K562 (cell line): ENCODE measurements around the gene POLN. TPM values are rescaled to one million over a fixed set of nuclear protein-coding genes. Genes with fewer than 3 reads are reported as not detected.

Experiments
- ATAC-seq: fragments of 200-7000 bp; cut with Tn5 transposase; 3 replicates; pipeline ENCODE4 v1.9.1; 2020; ENCODE audit warnings: moderate library complexity
- BruUV-seq: library from RNA; stranded (reverse); fragments of 400-500 nt; replicated peaks from 2 replicates; lab custom pipeline; 2021; lab: Mats Ljungman, UMichigan
- CTCF ChIA-PET: fragments of 300-600 bp; formaldehyde crosslinking; extraction: SDS; loops from one replicate; lab custom pipeline; 2021; ENCODE audit warnings: low intra/inter-chr PET ratio; lab: Yijun Ruan, JAX
- POLR2A ChIA-PET: fragments of 300-600, 350-650 bp; sonication (Branson Sonifier 250); formaldehyde crosslinking; extraction: SDS; loops from one replicate; lab custom pipeline; 2021; ENCODE audit warnings: antibody characterized with exemption, inconsistent platforms; lab: Yijun Ruan, JAX
- DNase-seq, 4 experiments: peaks; one replicate each; pipeline versions ENCODE4 v3.0.0 to v3.0.0-alpha.2; 2011 to 2018; ENCODE audit warnings: low spot score in 3 of 4, mixed read lengths in 3 of 4; ENCODE audit errors: extremely low read depth in 1 of 4
- FAIRE-seq: peaks from 2 replicates; lab custom pipeline; 2011; peaks lifted over from hg19 to GRCh38; lab: Jason Lieb, UNC
- H2AFZ ChIP-seq: 2 replicates; pipeline ENCODE4 v1.6.0; 2011; ENCODE audit warnings: low read depth, low read length, control low read depth, inconsistent platforms
- H3K27ac ChIP-seq: fragments of 200-600 bp; 3 replicates; pipeline ENCODE4 v1.8.0; 2011; ENCODE audit warnings: low read depth, mild to moderate bottlenecking, control low read depth, inconsistent platforms, low read length, moderate library complexity, mixed read lengths; ENCODE audit errors: extremely low read depth
- H3K27me3 ChIP-seq, 2 experiments: fragments of 300-600 bp in 1 of 2; 2 replicates in 1 of 2; 3 replicates in 1 of 2; pipeline versions ENCODE4 v1.6.0 to v1.8.0; 2011; ENCODE audit warnings: inconsistent platforms in 2 of 2, low read length in 2 of 2, mild to moderate bottlenecking in 1 of 2, mixed read lengths in 1 of 2, moderate library complexity in 1 of 2; ENCODE audit not compliant: control insufficient read depth in 2 of 2, insufficient read depth in 2 of 2
- H3K36me3 ChIP-seq: fragments of 300-600 bp; 3 replicates; pipeline ENCODE4 v1.8.0; 2011; ENCODE audit warnings: mild to moderate bottlenecking, low read length, inconsistent platforms; ENCODE audit not compliant: control insufficient read depth, insufficient read depth
- H3K4me1 ChIP-seq, 2 experiments: fragments of 200-600 bp in 1 of 2; replicated peaks in 1 of 2; 2 replicates in 1 of 2; 3 replicates in 1 of 2; pipeline versions ENCODE4 v1.5.1 to v1.8.0; 2011; ENCODE audit warnings: inconsistent platforms in 2 of 2, low read length in 2 of 2, mild to moderate bottlenecking in 1 of 2, mixed read lengths in 1 of 2, moderate library complexity in 1 of 2; ENCODE audit not compliant: control insufficient read depth in 2 of 2, insufficient read depth in 2 of 2
- H3K4me2 ChIP-seq: 2 replicates; pipeline ENCODE4 v1.6.1; 2011; ENCODE audit warnings: low read length, control low read depth, inconsistent platforms, mixed read lengths; ENCODE audit not compliant: insufficient read depth
- H3K4me3 ChIP-seq: fragments of 200-600 bp; sonication (generic), shearing (Covaris generic); 2 replicates; pipeline ENCODE4 v1.5.1; 2016; ENCODE audit warnings: control low read depth, inconsistent platforms
- H3K79me2 ChIP-seq: fragments of 200-600 bp; 3 replicates; pipeline ENCODE4 v1.8.0; 2011; ENCODE audit warnings: low read length, inconsistent platforms; ENCODE audit not compliant: control insufficient read depth, insufficient read depth
- H3K9ac ChIP-seq, 2 experiments: 2 replicates each; pipeline versions ENCODE4 v1.6.0 to v1.6.1; 2011; ENCODE audit warnings: low read depth in 2 of 2, low read length in 2 of 2, control low read depth in 1 of 2, inconsistent platforms in 1 of 2, mild to moderate bottlenecking in 1 of 2, mixed read lengths in 1 of 2; ENCODE audit not compliant: insufficient read depth in 1 of 2
- H3K9me1 ChIP-seq: one replicate; pipeline ENCODE4 v1.6.0; 2011; ENCODE audit warnings: inconsistent platforms, mild to moderate bottlenecking, low read length, moderate library complexity; ENCODE audit not compliant: control insufficient read depth, insufficient read depth
- H3K9me3 ChIP-seq: replicated peaks from 2 replicates; pipeline ENCODE4 v1.5.1; 2011; ENCODE audit warnings: low read depth, low read length, inconsistent platforms; ENCODE audit not compliant: control insufficient read depth, insufficient read depth
- H4K20me1 ChIP-seq: replicated peaks from 2 replicates; pipeline ENCODE4 v1.6.1; 2011; ENCODE audit warnings: low read length, inconsistent platforms, mixed read lengths; ENCODE audit not compliant: control insufficient read depth, insufficient read depth
- ARID2 ChIP-seq: fragments of 450-650 bp; IDR thresholded peaks from 2 replicates; pipeline ENCODE4 v1.6.1; 2017; ENCODE audit warnings: antibody characterized with exemption, mild to moderate bottlenecking
- GABPB2 ChIP-seq: fragments of 250-450 bp; sonication (Bioruptor Pico); conservative IDR thresholded peaks from 2 replicates; pipeline ENCODE4 v1.5.1; 2021; ENCODE audit warnings: mild to moderate bottlenecking
- PCBP2 ChIP-seq: fragments of 200-400 bp; formaldehyde crosslinking; IDR thresholded peaks from 2 replicates; pipeline ENCODE4 v1.6.1; 2018; ENCODE audit warnings: low read length, low read depth, mild to moderate bottlenecking, moderate library complexity; ENCODE audit not compliant: poor library complexity, severe bottlenecking
- RAD51 ChIP-seq: fragments of 450-650 bp; IDR thresholded peaks from 2 replicates; pipeline ENCODE4 v1.7.1; 2016; ENCODE audit warnings: low read depth, mild to moderate bottlenecking, borderline replicate concordance
- RB1 ChIP-seq: fragments of 450-650 bp; IDR thresholded peaks from 2 replicates; pipeline ENCODE4 v1.6.1; 2017; ENCODE audit warnings: low read depth, mild to moderate bottlenecking
- TCF3 ChIP-seq: sonication (generic); formaldehyde crosslinking; IDR thresholded peaks from 2 replicates; pipeline ENCODE4 v1.4.0; 2020; ENCODE audit warnings: mild to moderate bottlenecking, missing genetic modification reagents
- ZNF3 ChIP-seq: fragments of 250-450 bp; sonication (Bioruptor Pico); IDR thresholded peaks from 2 replicates; pipeline ENCODE4 v1.5.0; 2021; ENCODE audit warnings: mild to moderate bottlenecking, moderate library complexity
- WGBS: fragments of 100-300 bp; shearing (Covaris generic); methylation state at CpG from one replicate; pipeline ENCODE4 v1.1.6; 2016; ENCODE audit warnings: low coverage, mixed read lengths; ENCODE audit not compliant: insufficient coverage; ENCODE audit errors: missing lambda C conversion rate; 5-methylcytosine and 5-hydroxymethylcytosine counted together
- in situ Hi-C: fragments of 300-500 bp; cut with MboI; formaldehyde crosslinking; loops from 4 replicates; pipeline ENCODE4 v1.15.0; 2018; ENCODE audit warnings: inconsistent platforms, mixed read lengths
- intact Hi-C: fragments of 100-400 bp; cut with micrococcal nuclease; formaldehyde crosslinking; loops from 2 replicates; pipeline ENCODE4 v1.14.2; 2022
- polyA plus RNA-seq, 8 experiments: library from polyadenylated mRNA; depleted of rRNA in 4 of 8; stranded (reverse) in 5 of 8; unstranded in 3 of 8; fragments of >200 nt; fragmentation: Nextera tagmentation in 2 of 8; fragmentation: Illumina TruSeq in 1 of 8; extraction: Ambion mirVana in 2 of 8; extraction: Trizol in 1 of 8; gene quantifications; 2 replicates each; pipeline versions ENCODE4 v1.2.1 to v1.2.3, GENCODE V29; 2011 to 2014; ENCODE audit warnings: inconsistent platforms in 1 of 8, missing spikeins in 1 of 8
- total RNA-seq, 7 experiments: library from RNA; depleted of rRNA in 6 of 7; stranded (reverse); fragments of >200 nt in 6 of 7; fragmentation: Illumina TruSeq in 2 of 7; extraction: Trizol in 2 of 7; gene quantifications; 2 replicates each; pipeline versions ENCODE4 v1.2.1 to v1.2.3, GENCODE V29; 2011 to 2021; ENCODE audit warnings: low replicate concordance in 1 of 7
- TF ChIP-seq, protein P1 (sequence below), 2 experiments: IDR thresholded peaks in 1 of 2; conservative IDR thresholded peaks in 1 of 2; 2 replicates each; pipeline ENCODE4 v1.6.1; 2016; ENCODE audit warnings: low read depth in 2 of 2, mild to moderate bottlenecking in 1 of 2, missing compliant biosample characterization in 1 of 2, missing genetic modification characterization in 1 of 2, moderate library complexity in 1 of 2
- TF ChIP-seq, protein P2 (sequence below), 2 experiments: fragments of 450-650 bp; formaldehyde crosslinking in 1 of 2; IDR thresholded peaks; 2 replicates each; pipeline versions ENCODE4 v1.4.0 to v1.6.1; 2014 to 2020; ENCODE audit warnings: mild to moderate bottlenecking in 2 of 2, borderline replicate concordance in 1 of 2, low read depth in 1 of 2

POLN gene
- total and polyA plus RNA-seq, 9 of the 15 experiments (the other 6 are each of a cell fraction or from before 2014, with no cell fraction given): 0.08 to 0.91 (median 0.32) TPM

DNA sequence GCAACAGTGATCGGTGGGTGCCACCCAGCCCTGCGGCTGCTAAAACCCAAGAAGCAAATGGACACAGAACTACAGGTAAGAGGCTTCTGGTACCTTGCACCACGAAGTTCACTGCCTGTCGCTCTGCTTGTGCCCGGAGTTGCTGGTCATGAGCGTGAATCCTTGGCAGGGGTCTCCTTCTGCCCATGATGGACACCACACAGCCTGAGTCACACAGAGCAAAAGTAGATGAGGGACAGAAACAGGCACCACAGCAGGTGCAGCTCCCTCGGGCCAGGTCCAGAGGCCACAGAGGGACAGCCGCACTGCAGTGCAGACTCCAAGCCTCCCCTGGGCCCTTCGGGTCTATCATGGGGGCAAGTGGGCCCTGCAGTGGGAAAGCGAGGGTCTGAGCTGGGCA is 160.4 kb downstream of the POLN start:
- H2AFZ ChIP-seq: no peak overlapping the region
- no peak for ATAC-seq
- no TSS peak for BruUV-seq
- no peak for DNase-seq
- H3K4me2 ChIP-seq: no peak overlapping the region
- H3K4me3 ChIP-seq: no peak overlapping the region
- no peak overlapping the region for H3K9ac ChIP-seq
- POLR2A ChIA-PET: interaction anchor here (0.5 to 1.3 kb wide), 5 partner anchors 12 to 1336 kb away, joined by 3 to 4 read pairs (median 3); no protein-coding TSS in a partner anchor
- WGBS: 11% methylated on average over 10 of the region's 10 CpGs
- CTCF ChIA-PET: no interaction called here
- no peak overlapping the region for H3K27ac ChIP-seq
- no peaks in the 10 kb centered on the region for H3K9me1 ChIP-seq
- H3K79me2 ChIP-seq: no peaks in the 10 kb centered on the region
- H3K36me3 ChIP-seq: no peaks in the 10 kb centered on the region
- in situ Hi-C loops (no loop called here), intact Hi-C loops (no loop called here)
- H3K4me1 ChIP-seq: peaks cover 0 to 13% of the 10 kb centered on the region in 2 experiments; a peak in 2 of 5 replicates
- H3K9me3 ChIP-seq: no peaks in the 10 kb centered on the region
- FAIRE-seq: no peak
- H4K20me1 ChIP-seq: no peaks in the 10 kb centered on the region
- H3K27me3 ChIP-seq: peaks cover 25 to 71% of the 10 kb centered on the region in 2 experiments; a peak in 4 of 5 replicates
- TF ChIP-seq, protein P1, sequence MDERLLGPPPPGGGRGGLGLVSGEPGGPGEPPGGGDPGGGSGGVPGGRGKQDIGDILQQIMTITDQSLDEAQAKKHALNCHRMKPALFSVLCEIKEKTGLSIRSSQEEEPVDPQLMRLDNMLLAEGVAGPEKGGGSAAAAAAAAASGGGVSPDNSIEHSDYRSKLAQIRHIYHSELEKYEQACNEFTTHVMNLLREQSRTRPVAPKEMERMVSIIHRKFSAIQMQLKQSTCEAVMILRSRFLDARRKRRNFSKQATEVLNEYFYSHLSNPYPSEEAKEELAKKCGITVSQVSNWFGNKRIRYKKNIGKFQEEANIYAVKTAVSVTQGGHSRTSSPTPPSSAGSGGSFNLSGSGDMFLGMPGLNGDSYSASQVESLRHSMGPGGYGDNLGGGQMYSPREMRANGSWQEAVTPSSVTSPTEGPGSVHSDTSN (CRISPR knock-in tag; IDR thresholded peaks at IDR 0.05; ENCODE audit: low read depth): no peak
- TF ChIP-seq, protein P1 (tag; conservative IDR thresholded peaks at IDR 0.05; ENCODE audit: low read depth): no peak
- TF ChIP-seq ARID2: no peak
- no peak for TF ChIP-seq GABPB2 (CRISPR knock-in tag)
- no peak for TF ChIP-seq PCBP2
- TF ChIP-seq, protein P2, sequence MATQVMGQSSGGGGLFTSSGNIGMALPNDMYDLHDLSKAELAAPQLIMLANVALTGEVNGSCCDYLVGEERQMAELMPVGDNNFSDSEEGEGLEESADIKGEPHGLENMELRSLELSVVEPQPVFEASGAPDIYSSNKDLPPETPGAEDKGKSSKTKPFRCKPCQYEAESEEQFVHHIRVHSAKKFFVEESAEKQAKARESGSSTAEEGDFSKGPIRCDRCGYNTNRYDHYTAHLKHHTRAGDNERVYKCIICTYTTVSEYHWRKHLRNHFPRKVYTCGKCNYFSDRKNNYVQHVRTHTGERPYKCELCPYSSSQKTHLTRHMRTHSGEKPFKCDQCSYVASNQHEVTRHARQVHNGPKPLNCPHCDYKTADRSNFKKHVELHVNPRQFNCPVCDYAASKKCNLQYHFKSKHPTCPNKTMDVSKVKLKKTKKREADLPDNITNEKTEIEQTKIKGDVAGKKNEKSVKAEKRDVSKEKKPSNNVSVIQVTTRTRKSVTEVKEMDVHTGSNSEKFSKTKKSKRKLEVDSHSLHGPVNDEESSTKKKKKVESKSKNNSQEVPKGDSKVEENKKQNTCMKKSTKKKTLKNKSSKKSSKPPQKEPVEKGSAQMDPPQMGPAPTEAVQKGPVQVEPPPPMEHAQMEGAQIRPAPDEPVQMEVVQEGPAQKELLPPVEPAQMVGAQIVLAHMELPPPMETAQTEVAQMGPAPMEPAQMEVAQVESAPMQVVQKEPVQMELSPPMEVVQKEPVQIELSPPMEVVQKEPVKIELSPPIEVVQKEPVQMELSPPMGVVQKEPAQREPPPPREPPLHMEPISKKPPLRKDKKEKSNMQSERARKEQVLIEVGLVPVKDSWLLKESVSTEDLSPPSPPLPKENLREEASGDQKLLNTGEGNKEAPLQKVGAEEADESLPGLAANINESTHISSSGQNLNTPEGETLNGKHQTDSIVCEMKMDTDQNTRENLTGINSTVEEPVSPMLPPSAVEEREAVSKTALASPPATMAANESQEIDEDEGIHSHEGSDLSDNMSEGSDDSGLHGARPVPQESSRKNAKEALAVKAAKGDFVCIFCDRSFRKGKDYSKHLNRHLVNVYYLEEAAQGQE (IDR thresholded peaks at IDR 0.05; ENCODE audit: borderline replicate concordance): no peak
- TF ChIP-seq, protein P2 (CRISPR knock-in tag; IDR thresholded peaks at IDR 0.05; ENCODE audit: low read depth): no peak
- no peak for TF ChIP-seq RB1
- no peak for TF ChIP-seq TCF3
- no peak for TF ChIP-seq RAD51
- no peak for TF ChIP-seq ZNF3 (CRISPR knock-in tag)
